ENCODE measurements around the gene FAM118B. TPM values are rescaled to one million over a fixed set of nuclear protein-coding genes. Genes with fewer than 3 reads are reported as not detected.

Gene FAM118B
- total RNA-seq, 1 experiment from 2014 or later, result 13.1 TPM

DNA sequence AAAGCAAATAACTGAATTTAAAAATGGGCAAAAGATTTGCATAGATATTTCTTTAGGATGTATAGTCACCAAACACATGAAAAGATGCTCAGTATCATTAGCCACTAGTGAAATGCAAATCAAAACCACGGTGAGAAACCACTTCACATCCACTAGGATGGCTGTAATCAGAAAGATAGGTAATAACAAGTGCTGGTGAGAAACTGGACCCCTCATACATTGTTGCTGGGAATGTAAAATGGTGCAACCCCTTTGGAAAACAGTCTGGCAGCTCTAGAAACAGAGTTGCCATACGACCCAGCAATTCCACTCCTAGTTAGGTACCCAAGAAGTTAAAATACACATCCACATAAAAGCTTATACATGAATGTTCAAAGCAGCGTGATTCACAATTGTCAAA is 16.5 kb upstream of the FAM118B start:
- no peak for DNase-seq
- Histone ChIP-seq H3K9me3 (ENCODE audit: insufficient read depth, low read depth) (no peaks in the 10 kb centered on the region), H3K79me2 (ENCODE audit: low read depth) (no peaks in the 10 kb centered on the region), H3F3A (ENCODE audit: insufficient read depth, low read depth) (no peaks in the 10 kb centered on the region), H3K27ac (no peak overlapping the region), H3K9me2 (ENCODE audit: insufficient read depth) (no peaks in the 10 kb centered on the region), H4K20me1 (ENCODE audit: insufficient read depth) (peaks cover 6% of the 10 kb centered on the region), H3K36me3 (ENCODE audit: low read depth) (peaks cover 20% of the 10 kb centered on the region), H2AFZ (no peak overlapping the region), H3K4me2 (no peak overlapping the region), H3K4me1 (replicated peaks; ENCODE audit: insufficient read depth) (no peaks in the 10 kb centered on the region), H3K4me3 (no peak overlapping the region), H3K27me3 (ENCODE audit: insufficient read depth, low read depth) (no peaks in the 10 kb centered on the region)
- TF ChIP-seq, protein P1, sequence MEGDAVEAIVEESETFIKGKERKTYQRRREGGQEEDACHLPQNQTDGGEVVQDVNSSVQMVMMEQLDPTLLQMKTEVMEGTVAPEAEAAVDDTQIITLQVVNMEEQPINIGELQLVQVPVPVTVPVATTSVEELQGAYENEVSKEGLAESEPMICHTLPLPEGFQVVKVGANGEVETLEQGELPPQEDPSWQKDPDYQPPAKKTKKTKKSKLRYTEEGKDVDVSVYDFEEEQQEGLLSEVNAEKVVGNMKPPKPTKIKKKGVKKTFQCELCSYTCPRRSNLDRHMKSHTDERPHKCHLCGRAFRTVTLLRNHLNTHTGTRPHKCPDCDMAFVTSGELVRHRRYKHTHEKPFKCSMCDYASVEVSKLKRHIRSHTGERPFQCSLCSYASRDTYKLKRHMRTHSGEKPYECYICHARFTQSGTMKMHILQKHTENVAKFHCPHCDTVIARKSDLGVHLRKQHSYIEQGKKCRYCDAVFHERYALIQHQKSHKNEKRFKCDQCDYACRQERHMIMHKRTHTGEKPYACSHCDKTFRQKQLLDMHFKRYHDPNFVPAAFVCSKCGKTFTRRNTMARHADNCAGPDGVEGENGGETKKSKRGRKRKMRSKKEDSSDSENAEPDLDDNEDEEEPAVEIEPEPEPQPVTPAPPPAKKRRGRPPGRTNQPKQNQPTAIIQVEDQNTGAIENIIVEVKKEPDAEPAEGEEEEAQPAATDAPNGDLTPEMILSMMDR (conservative IDR thresholded peaks at IDR 0.05), result no peak
- TF ChIP-seq EZH2 (IDR thresholded peaks at IDR 0.05; ENCODE audit: low read depth), result no peak
- ChIA-PET POLR2A (ENCODE audit: unreplicated experiment) (no interaction called here), CTCF (no interaction called here)
- BruUV-seq (replicated peaks), result no TSS peak
- intact Hi-C loops (cut with micrococcal nuclease; ENCODE audit: unreplicated experiment), result no loop called here

DNA sequence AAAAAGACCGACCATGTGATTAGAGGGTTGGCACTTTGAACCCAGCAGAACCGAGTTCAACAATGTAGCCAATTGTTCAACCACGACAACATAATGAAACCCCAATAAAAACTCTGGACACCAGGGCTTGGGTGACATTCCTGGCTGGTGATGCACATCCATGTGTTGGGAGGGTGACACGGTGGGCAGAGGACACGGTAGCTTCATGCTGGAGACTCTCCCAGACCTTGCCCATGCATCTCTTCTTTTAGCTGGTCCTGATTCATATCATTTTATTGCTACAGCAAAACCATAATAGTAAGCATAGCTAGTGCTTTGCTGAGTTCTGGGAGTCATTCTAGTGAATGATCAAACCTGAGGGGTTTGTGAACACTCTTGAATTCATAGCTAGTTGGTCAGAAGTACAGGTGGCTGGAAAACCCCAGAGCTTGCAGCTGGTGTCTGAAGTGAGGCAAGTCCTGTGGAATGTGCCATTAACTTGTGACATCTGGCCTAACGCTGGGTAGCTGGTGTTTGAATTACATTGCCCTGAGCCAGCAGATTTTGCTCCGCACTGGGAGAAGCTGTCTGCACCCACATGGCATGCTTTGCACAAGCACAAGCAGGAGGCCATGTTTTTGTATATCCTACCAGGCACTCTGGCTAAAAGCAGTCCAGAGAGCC is 14.2 kb upstream of the FAM118B start:
- no peak overlapping the region for H3K4me3 ChIP-seq
- H2AFZ ChIP-seq, result no peak overlapping the region
- no peak for TF ChIP-seq EZH2 (IDR thresholded peaks at IDR 0.05; ENCODE audit: low read depth)
- TF ChIP-seq, protein P1 (conservative IDR thresholded peaks at IDR 0.05), result no peak
- intact Hi-C loops (cut with micrococcal nuclease; ENCODE audit: unreplicated experiment), result no loop called here
- H3K79me2 ChIP-seq (ENCODE audit: low read depth), result no peaks in the 10 kb centered on the region
- no peak overlapping the region for H3K4me2 ChIP-seq
- H4K20me1 ChIP-seq (ENCODE audit: insufficient read depth), result peaks cover 6% of the 10 kb centered on the region
- no peak for DNase-seq
- ChIA-PET POLR2A (ENCODE audit: unreplicated experiment) (interaction anchor here (0.6 kb wide), 1 partner anchor 36 kb away, joined by 3 read pairs; no protein-coding TSS in a partner anchor), CTCF (interaction anchor here (0.6 kb wide), 1 partner anchor 192 kb away, joined by 3 read pairs; no protein-coding TSS in a partner anchor)
- peaks cover 27% of the 10 kb centered on the region for H3K36me3 ChIP-seq (ENCODE audit: low read depth)
- H3K27me3 ChIP-seq (ENCODE audit: insufficient read depth, low read depth), result no peaks in the 10 kb centered on the region
- H3F3A ChIP-seq (ENCODE audit: insufficient read depth, low read depth), result no peaks in the 10 kb centered on the region
- H3K9me3 ChIP-seq (ENCODE audit: insufficient read depth, low read depth), result no peaks in the 10 kb centered on the region
- no peaks in the 10 kb centered on the region for H3K9me2 ChIP-seq (ENCODE audit: insufficient read depth)
- H3K4me1 ChIP-seq (replicated peaks; ENCODE audit: insufficient read depth), result no peaks in the 10 kb centered on the region
- no TSS peak for BruUV-seq (replicated peaks)
- H3K27ac ChIP-seq, result no peak overlapping the region

DNA sequence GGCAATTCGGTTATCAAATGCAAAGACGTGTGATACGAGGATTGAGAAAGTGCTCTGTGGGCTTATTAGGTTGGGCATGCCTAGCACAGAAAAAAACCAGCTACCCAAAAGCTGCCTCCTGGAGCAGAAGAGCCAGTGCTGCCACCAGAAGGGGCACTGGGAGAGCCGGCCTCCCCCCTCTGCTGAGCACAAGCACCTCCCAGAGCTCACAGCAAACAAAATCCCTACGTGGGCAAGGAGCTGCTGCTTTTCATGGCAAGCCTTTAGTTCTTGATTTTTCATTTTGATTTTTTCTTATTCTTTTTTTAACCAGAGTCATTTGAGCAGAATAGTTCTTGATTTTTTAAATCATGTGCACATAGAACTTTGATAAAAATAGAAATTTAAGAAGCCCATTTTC is 12.9 kb upstream of the FAM118B start:
- intact Hi-C loops (cut with micrococcal nuclease; ENCODE audit: unreplicated experiment), result no loop called here
- Histone ChIP-seq H3K79me2 (ENCODE audit: low read depth) (no peaks in the 10 kb centered on the region), H4K20me1 (ENCODE audit: insufficient read depth) (peaks cover 3% of the 10 kb centered on the region), H3K4me3 (no peak overlapping the region), H3K9me3 (ENCODE audit: insufficient read depth, low read depth) (no peaks in the 10 kb centered on the region), H3K27ac (no peak overlapping the region), H3F3A (ENCODE audit: insufficient read depth, low read depth) (no peaks in the 10 kb centered on the region), H3K36me3 (ENCODE audit: low read depth) (peaks cover 27% of the 10 kb centered on the region), H3K4me2 (no peak overlapping the region), H3K4me1 (replicated peaks; ENCODE audit: insufficient read depth) (no peaks in the 10 kb centered on the region), H3K9me2 (ENCODE audit: insufficient read depth) (no peaks in the 10 kb centered on the region), H2AFZ (no peak overlapping the region), H3K27me3 (ENCODE audit: insufficient read depth, low read depth) (no peaks in the 10 kb centered on the region)
- ChIA-PET POLR2A (ENCODE audit: unreplicated experiment) (no interaction called here), CTCF (no interaction called here)
- TF ChIP-seq, protein P1 (conservative IDR thresholded peaks at IDR 0.05), result no peak
- no peak for TF ChIP-seq EZH2 (IDR thresholded peaks at IDR 0.05; ENCODE audit: low read depth)
- no peak for DNase-seq
- BruUV-seq (replicated peaks), result no TSS peak

Measured in PC-9 (cell line).